ENCODE measurements around the gene HOXC4. TPM values are rescaled to one million over a fixed set of nuclear protein-coding genes. Genes with fewer than 3 reads are reported as not detected.

The HOXC4 gene
- not detected in 2 replicates for total RNA-seq (2021)
- long read RNA-seq = 0 reads

DNA sequence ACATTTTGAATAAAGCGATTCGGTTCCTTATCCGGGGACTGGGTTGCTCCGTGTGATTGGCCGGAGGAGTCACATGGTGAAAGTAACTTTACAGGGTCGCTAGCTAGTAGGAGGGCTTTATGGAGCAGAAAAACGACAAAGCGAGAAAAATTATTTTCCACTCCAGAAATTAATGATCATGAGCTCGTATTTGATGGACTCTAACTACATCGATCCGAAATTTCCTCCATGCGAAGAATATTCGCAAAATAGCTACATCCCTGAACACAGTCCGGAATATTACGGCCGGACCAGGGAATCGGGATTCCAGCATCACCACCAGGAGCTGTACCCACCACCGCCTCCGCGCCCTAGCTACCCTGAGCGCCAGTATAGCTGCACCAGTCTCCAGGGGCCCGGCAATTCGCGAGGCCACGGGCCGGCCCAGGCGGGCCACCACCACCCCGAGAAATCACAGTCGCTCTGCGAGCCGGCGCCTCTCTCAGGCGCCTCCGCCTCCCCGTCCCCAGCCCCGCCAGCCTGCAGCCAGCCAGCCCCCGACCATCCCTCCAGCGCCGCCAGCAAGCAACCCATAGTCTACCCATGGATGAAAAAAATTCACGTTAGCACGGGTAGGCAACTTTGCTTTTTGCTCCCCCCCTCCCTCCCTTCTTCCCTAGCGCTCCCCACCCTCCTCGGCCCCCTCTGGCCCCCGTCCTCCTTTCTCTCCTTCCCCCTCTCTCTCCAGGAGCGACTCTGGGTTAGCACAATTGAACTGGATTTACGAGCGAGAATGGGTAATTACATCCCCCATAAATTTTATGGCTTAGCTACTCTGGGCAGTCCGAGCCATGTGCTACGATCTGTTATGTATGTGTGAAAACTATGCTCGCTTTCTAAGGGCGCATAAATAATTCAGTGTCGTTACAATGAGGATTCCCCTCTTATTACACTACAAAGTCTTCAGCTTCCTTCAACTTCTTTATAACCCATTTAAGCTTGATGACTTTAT is at the start of gene HOXC4:
HOXC4 (plus strand) TSS at position 85 of the 991 bp plus-strand sequence; CDS start at position 173, 88 bp downstream.
- Histone ChIP-seq H4K8ac (replicated peaks; ENCODE audit: insufficient read length, low read depth, low read length) (no peak within 1 kb of the TSS), H2BK120ac (ENCODE audit: low read depth, low read length, poor library complexity, severe bottlenecking) (no peak within 1 kb of the TSS), H3K4me1 (ENCODE audit: insufficient read depth, low read length) (no peaks in the 10 kb centered on the region), H2BK5ac (ENCODE audit: insufficient read length, low read length) (no peak within 1 kb of the TSS), H2AFZ (ENCODE audit: low read length) (no peak within 1 kb of the TSS), H3K23me2 (ENCODE audit: insufficient read length, low read depth, low read length, poor library complexity, severe bottlenecking) (peaks cover 4% of the 10 kb centered on the region), H3K23ac (ENCODE audit: insufficient read length, low read depth, low read length) (no peak within 1 kb of the TSS), H3K27ac (ENCODE audit: insufficient read length, low read depth, low read length) (no peak within 1 kb of the TSS), H3T11ph (ENCODE audit: low read length) (no peak within 1 kb of the TSS), H3K4me2 (ENCODE audit: insufficient read depth, insufficient read length, low read length) (peak within 1 kb of the TSS; percentile 28), H3K79me2 (ENCODE audit: insufficient read depth, low read length) (no peaks in the 10 kb centered on the region), H2BK12ac (ENCODE audit: insufficient read length, low read depth, low read length) (no peak within 1 kb of the TSS), H3K27me3 (ENCODE audit: insufficient read depth, low read length) (peaks cover 95% of the 10 kb centered on the region), H3K9ac (ENCODE audit: extremely low read depth, insufficient read length, low read length) (no peak within 1 kb of the TSS), H2BK20ac (ENCODE audit: low read depth, low read length, poor library complexity, severe bottlenecking) (no peak within 1 kb of the TSS), H3K56ac (ENCODE audit: insufficient read length, low read depth, low read length) (no peak within 1 kb of the TSS), H4K91ac (ENCODE audit: insufficient read length, low read depth, low read length) (no peak within 1 kb of the TSS), H2AK5ac (ENCODE audit: insufficient read length, low read length) (no peak within 1 kb of the TSS), H3K9me3 (ENCODE audit: control insufficient read depth, low read depth, low read length) (no peaks in the 10 kb centered on the region), H3K79me1 (ENCODE audit: insufficient read depth, low read depth, low read length, poor library complexity, severe bottlenecking) (no peaks in the 10 kb centered on the region), H2BK15ac (ENCODE audit: low read depth, low read length) (no peak within 1 kb of the TSS), H3K18ac (ENCODE audit: insufficient read length, low read depth, low read length) (no peak within 1 kb of the TSS), H3K4ac (ENCODE audit: low read depth, low read length) (no peak within 1 kb of the TSS), H4K20me1 (ENCODE audit: control insufficient read depth, insufficient read depth, insufficient read length) (no peaks in the 10 kb centered on the region), H4K5ac (ENCODE audit: insufficient read length, low read depth, low read length) (no peak within 1 kb of the TSS), H3K14ac (ENCODE audit: insufficient read depth, low read length) (no peak within 1 kb of the TSS)
- Mint-ChIP-seq H3K4me3 (peak within 1 kb of the TSS; percentile 25 to 75), H3K27me3 (ENCODE audit: low read depth) (peaks cover 100% of the 10 kb centered on the region), H3K27ac (no peak within 1 kb of the TSS), H3K9me3 (peaks cover 2 to 18% of the 10 kb centered on the region in 2 experiments; a peak in 2 of 5 replicates), H3K36me3 (ENCODE audit: insufficient read depth in 1 of 3, low read depth in 3 of 3) (no peaks in the 10 kb centered on the region), H3K4me1 (peaks cover 9 to 74% of the 10 kb centered on the region in 2 experiments)
- WGBS (ENCODE audit: extremely low coverage, insufficient read length, low lambda C conversion rate) = no CpG with 5 or more reads among the region's 52 CpGs
- TF ChIP-seq, protein P1, sequence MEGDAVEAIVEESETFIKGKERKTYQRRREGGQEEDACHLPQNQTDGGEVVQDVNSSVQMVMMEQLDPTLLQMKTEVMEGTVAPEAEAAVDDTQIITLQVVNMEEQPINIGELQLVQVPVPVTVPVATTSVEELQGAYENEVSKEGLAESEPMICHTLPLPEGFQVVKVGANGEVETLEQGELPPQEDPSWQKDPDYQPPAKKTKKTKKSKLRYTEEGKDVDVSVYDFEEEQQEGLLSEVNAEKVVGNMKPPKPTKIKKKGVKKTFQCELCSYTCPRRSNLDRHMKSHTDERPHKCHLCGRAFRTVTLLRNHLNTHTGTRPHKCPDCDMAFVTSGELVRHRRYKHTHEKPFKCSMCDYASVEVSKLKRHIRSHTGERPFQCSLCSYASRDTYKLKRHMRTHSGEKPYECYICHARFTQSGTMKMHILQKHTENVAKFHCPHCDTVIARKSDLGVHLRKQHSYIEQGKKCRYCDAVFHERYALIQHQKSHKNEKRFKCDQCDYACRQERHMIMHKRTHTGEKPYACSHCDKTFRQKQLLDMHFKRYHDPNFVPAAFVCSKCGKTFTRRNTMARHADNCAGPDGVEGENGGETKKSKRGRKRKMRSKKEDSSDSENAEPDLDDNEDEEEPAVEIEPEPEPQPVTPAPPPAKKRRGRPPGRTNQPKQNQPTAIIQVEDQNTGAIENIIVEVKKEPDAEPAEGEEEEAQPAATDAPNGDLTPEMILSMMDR (conservative IDR thresholded peaks at IDR 0.05) = no peak
- no peak for DNase-seq

All from H9 (cell line).